GM23338 (cell line): ENCODE results near the gene PARP9. TPM values are rescaled to one million over a fixed set of nuclear protein-coding genes. Genes with fewer than 3 reads are reported as not detected.

Source experiments
- ATAC-seq: fragments of 200-7000 bp; cut with Tn5 transposase; 3 replicates; pipeline ENCODE4 v1.9.1; 2020
- DNase-seq: peaks from one replicate; pipeline ENCODE4 v3.0.0-alpha.2; 2015; ENCODE audit warnings: low spot score
- H2AFZ ChIP-seq: fragments of 200-600 bp; sonication (generic); 2 replicates; pipeline ENCODE4 v1.8.0; 2016; ENCODE audit warnings: antibody characterized with exemption, mild to moderate bottlenecking, moderate library complexity
- H3F3A ChIP-seq: fragments of 200-600 bp; sonication (generic); replicated peaks from 2 replicates; pipeline ENCODE4 v1.8.0; 2017; ENCODE audit warnings: antibody characterized with exemption, mixed run types, low read depth
- H3K27ac ChIP-seq: fragments of 200-600 bp; sonication (generic); 2 replicates; pipeline ENCODE4 v1.6.1; 2016; ENCODE audit warnings: low read depth
- H3K27me3 ChIP-seq: fragments of 200-600 bp; sonication (generic); 2 replicates; pipeline ENCODE4 v1.8.0; 2016; ENCODE audit warnings: mild to moderate bottlenecking, mixed run types, moderate library complexity; ENCODE audit not compliant: insufficient read depth
- H3K36me3 ChIP-seq: fragments of 200-600 bp; sonication (generic); 2 replicates; pipeline ENCODE4 v1.8.0; 2016; ENCODE audit warnings: mild to moderate bottlenecking; ENCODE audit not compliant: insufficient read depth
- H3K4me1 ChIP-seq: fragments of 200-600 bp; sonication (generic); 2 replicates; pipeline ENCODE4 v1.8.0; 2016; ENCODE audit warnings: mild to moderate bottlenecking, moderate library complexity; ENCODE audit not compliant: insufficient read depth
- H3K4me2 ChIP-seq: fragments of 200-600 bp; sonication (generic); 2 replicates; pipeline ENCODE4 v1.7.1; 2017; ENCODE audit warnings: mixed run types
- H3K4me3 ChIP-seq: fragments of 200-600 bp; sonication (generic); 2 replicates; pipeline ENCODE4 v1.6.1; 2016; ENCODE audit warnings: mixed run types
- H3K79me2 ChIP-seq: fragments of 200-600 bp; sonication (generic); replicated peaks from 2 replicates; pipeline ENCODE4 v1.8.0; 2017; ENCODE audit warnings: mild to moderate bottlenecking; ENCODE audit not compliant: insufficient read depth
- H3K9me2 ChIP-seq: fragments of 200-600 bp; sonication (generic); 2 replicates; pipeline ENCODE4 v1.8.0; 2017; ENCODE audit not compliant: insufficient read depth
- H4K20me1 ChIP-seq: fragments of 200-600 bp; sonication (generic); replicated peaks from 2 replicates; pipeline ENCODE4 v1.8.0; 2017; ENCODE audit warnings: mild to moderate bottlenecking; ENCODE audit not compliant: insufficient read depth
- H3K27ac Mint-ChIP-seq: 2 replicates; pipeline ENCODE4 v1.8.0; 2020; ENCODE audit warnings: inconsistent platforms, mild to moderate bottlenecking, moderate library complexity, mixed read lengths
- H3K27me3 Mint-ChIP-seq: 3 replicates; pipeline ENCODE4 v1.8.0; 2022; ENCODE audit warnings: low read depth, mild to moderate bottlenecking, moderate library complexity, mixed read lengths, inconsistent platforms; ENCODE audit not compliant: insufficient read depth, poor library complexity
- H3K36me3 Mint-ChIP-seq: 3 replicates; pipeline ENCODE4 v1.8.0; 2021; ENCODE audit warnings: low read depth, mild to moderate bottlenecking, inconsistent platforms, moderate library complexity, mixed read lengths
- H3K4me1 Mint-ChIP-seq: 3 replicates; pipeline ENCODE4 v1.8.0; 2020; ENCODE audit warnings: mild to moderate bottlenecking, inconsistent platforms, mixed read lengths
- H3K4me3 Mint-ChIP-seq: 3 replicates; pipeline ENCODE4 v1.8.0; 2021; ENCODE audit warnings: moderate library complexity, mild to moderate bottlenecking, inconsistent platforms, mixed read lengths
- H3K9me3 Mint-ChIP-seq: 3 replicates; pipeline ENCODE4 v1.8.0; 2020; ENCODE audit warnings: moderate library complexity, mild to moderate bottlenecking, inconsistent platforms, mixed read lengths
- CREB1 ChIP-seq: fragments of 250-450 bp; sonication (Bioruptor Pico); IDR thresholded peaks from 2 replicates; pipeline ENCODE4 v1.5.0; 2020; ENCODE audit warnings: low read depth, mild to moderate bottlenecking, moderate library complexity
- CTCF ChIP-seq, 2 experiments: fragments of 200-600 bp in 1 of 2; sonication (generic) in 1 of 2; conservative IDR thresholded peaks; 2 replicates each; pipeline versions ENCODE4 v1.5.1 to v1.6.1; 2016 to 2017; ENCODE audit warnings: antibody characterized with exemption in 2 of 2, low read depth in 2 of 2, mild to moderate bottlenecking in 2 of 2, moderate library complexity in 1 of 2
- EZH2 ChIP-seq: fragments of 200-600 bp; sonication (generic); IDR thresholded peaks from one replicate; pipeline ENCODE4 v1.8.0; 2017; ENCODE audit warnings: antibody characterized with exemption, mild to moderate bottlenecking, low read depth; ENCODE audit not compliant: unreplicated experiment
- EZH2phosphoT487 ChIP-seq: fragments of 200-600 bp; sonication (generic); IDR thresholded peaks from one replicate; pipeline ENCODE4 v1.8.1; 2018; ENCODE audit warnings: antibody characterized with exemption; ENCODE audit not compliant: unreplicated experiment
- JUNB ChIP-seq: IDR thresholded peaks from one replicate; pipeline ENCODE4 v1.6.1; 2016; ENCODE audit warnings: antibody characterized with exemption; ENCODE audit not compliant: unreplicated experiment
- NANOG ChIP-seq: IDR thresholded peaks from 2 replicates; pipeline ENCODE4 v1.6.1; 2016; ENCODE audit warnings: antibody characterized with exemption, borderline replicate concordance
- POLR2AphosphoS5 ChIP-seq: IDR thresholded peaks from 2 replicates; pipeline ENCODE4 v1.6.1; 2016; ENCODE audit warnings: antibody characterized with exemption, low read depth
- REST ChIP-seq: IDR thresholded peaks from one replicate; pipeline ENCODE4 v1.6.1; 2018; ENCODE audit warnings: antibody characterized with exemption; ENCODE audit not compliant: unreplicated experiment
- STAT1 ChIP-seq: IDR thresholded peaks from one replicate; pipeline ENCODE4 v1.6.1; 2016; ENCODE audit warnings: antibody characterized with exemption; ENCODE audit not compliant: unreplicated experiment
- ZNF114 ChIP-seq: fragments of 250-450 bp; sonication (Bioruptor Pico); IDR thresholded peaks from 2 replicates; pipeline ENCODE4 v1.5.0; 2020; ENCODE audit warnings: mild to moderate bottlenecking, moderate library complexity
- ZNF331 ChIP-seq: fragments of 250-450 bp; sonication (Bioruptor Pico); IDR thresholded peaks from 2 replicates; pipeline ENCODE4 v1.5.0; 2020; ENCODE audit warnings: low read depth, mild to moderate bottlenecking, moderate library complexity
- polyA plus RNA-seq: library from polyadenylated mRNA; unstranded; fragments of >200 nt; fragmentation: Nextera tagmentation; extraction: Ambion mirVana; gene quantifications from 2 replicates; pipeline ENCODE4 v1.2.1, GENCODE V29; 2016
- total RNA-seq: library from RNA; depleted of rRNA; stranded (reverse); fragments of >200 nt; shearing (Covaris generic); gene quantifications from 2 replicates; pipeline ENCODE4 v1.2.3, GENCODE V29; 2014
- TF ChIP-seq, protein P1 (sequence below): IDR thresholded peaks from 2 replicates; pipeline ENCODE4 v1.6.1; 2016; ENCODE audit warnings: antibody characterized with exemption
- TF ChIP-seq, protein P2 (sequence below): fragments of 250-450 bp; sonication (Bioruptor Pico); IDR thresholded peaks from 2 replicates; pipeline ENCODE4 v1.5.0; 2020; ENCODE audit warnings: mild to moderate bottlenecking, moderate library complexity

Gene PARP9
- total and polyA plus RNA-seq, 2 experiments from 2014 or later: 1.8 to 2.2 TPM

- no peaks in the 10 kb centered on the region for H3F3A ChIP-seq
- ATAC-seq (no peak), DNase-seq (no peak)
- H3K27ac Mint-ChIP-seq: no peak overlapping the region
- no peaks in the 10 kb centered on the region for H3K36me3 ChIP-seq
- H3K27me3 ChIP-seq: peaks cover 13% of the 10 kb centered on the region
- no peak overlapping the region for H3K4me2 ChIP-seq
- peaks cover 31% of the 10 kb centered on the region for H3K9me3 Mint-ChIP-seq
- peaks cover 6% of the 10 kb centered on the region; the same call in 2 of the 3 replicates for H3K4me1 Mint-ChIP-seq
- H2AFZ ChIP-seq: no peak overlapping the region
- H3K79me2 ChIP-seq: no peaks in the 10 kb centered on the region
- no peak for TF ChIP-seq EZH2phosphoT487
- TF ChIP-seq ZNF114 (CRISPR knock-in tag): no peak
- no peak for TF ChIP-seq JUNB
- no peak for TF ChIP-seq NANOG
- TF ChIP-seq REST: no peak
- no peak for TF ChIP-seq EZH2
- TF ChIP-seq ZNF331 (CRISPR knock-in tag): no peak
- no peak for TF ChIP-seq STAT1
- TF ChIP-seq, protein P1, sequence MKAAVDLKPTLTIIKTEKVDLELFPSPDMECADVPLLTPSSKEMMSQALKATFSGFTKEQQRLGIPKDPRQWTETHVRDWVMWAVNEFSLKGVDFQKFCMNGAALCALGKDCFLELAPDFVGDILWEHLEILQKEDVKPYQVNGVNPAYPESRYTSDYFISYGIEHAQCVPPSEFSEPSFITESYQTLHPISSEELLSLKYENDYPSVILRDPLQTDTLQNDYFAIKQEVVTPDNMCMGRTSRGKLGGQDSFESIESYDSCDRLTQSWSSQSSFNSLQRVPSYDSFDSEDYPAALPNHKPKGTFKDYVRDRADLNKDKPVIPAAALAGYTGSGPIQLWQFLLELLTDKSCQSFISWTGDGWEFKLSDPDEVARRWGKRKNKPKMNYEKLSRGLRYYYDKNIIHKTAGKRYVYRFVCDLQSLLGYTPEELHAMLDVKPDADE: no peak
- TF ChIP-seq POLR2AphosphoS5: no peak
- no peak for TF ChIP-seq CTCF (conservative IDR thresholded peaks at IDR 0.05; ENCODE audit: low read depth in 2 of 2)
- TF ChIP-seq, protein P2, sequence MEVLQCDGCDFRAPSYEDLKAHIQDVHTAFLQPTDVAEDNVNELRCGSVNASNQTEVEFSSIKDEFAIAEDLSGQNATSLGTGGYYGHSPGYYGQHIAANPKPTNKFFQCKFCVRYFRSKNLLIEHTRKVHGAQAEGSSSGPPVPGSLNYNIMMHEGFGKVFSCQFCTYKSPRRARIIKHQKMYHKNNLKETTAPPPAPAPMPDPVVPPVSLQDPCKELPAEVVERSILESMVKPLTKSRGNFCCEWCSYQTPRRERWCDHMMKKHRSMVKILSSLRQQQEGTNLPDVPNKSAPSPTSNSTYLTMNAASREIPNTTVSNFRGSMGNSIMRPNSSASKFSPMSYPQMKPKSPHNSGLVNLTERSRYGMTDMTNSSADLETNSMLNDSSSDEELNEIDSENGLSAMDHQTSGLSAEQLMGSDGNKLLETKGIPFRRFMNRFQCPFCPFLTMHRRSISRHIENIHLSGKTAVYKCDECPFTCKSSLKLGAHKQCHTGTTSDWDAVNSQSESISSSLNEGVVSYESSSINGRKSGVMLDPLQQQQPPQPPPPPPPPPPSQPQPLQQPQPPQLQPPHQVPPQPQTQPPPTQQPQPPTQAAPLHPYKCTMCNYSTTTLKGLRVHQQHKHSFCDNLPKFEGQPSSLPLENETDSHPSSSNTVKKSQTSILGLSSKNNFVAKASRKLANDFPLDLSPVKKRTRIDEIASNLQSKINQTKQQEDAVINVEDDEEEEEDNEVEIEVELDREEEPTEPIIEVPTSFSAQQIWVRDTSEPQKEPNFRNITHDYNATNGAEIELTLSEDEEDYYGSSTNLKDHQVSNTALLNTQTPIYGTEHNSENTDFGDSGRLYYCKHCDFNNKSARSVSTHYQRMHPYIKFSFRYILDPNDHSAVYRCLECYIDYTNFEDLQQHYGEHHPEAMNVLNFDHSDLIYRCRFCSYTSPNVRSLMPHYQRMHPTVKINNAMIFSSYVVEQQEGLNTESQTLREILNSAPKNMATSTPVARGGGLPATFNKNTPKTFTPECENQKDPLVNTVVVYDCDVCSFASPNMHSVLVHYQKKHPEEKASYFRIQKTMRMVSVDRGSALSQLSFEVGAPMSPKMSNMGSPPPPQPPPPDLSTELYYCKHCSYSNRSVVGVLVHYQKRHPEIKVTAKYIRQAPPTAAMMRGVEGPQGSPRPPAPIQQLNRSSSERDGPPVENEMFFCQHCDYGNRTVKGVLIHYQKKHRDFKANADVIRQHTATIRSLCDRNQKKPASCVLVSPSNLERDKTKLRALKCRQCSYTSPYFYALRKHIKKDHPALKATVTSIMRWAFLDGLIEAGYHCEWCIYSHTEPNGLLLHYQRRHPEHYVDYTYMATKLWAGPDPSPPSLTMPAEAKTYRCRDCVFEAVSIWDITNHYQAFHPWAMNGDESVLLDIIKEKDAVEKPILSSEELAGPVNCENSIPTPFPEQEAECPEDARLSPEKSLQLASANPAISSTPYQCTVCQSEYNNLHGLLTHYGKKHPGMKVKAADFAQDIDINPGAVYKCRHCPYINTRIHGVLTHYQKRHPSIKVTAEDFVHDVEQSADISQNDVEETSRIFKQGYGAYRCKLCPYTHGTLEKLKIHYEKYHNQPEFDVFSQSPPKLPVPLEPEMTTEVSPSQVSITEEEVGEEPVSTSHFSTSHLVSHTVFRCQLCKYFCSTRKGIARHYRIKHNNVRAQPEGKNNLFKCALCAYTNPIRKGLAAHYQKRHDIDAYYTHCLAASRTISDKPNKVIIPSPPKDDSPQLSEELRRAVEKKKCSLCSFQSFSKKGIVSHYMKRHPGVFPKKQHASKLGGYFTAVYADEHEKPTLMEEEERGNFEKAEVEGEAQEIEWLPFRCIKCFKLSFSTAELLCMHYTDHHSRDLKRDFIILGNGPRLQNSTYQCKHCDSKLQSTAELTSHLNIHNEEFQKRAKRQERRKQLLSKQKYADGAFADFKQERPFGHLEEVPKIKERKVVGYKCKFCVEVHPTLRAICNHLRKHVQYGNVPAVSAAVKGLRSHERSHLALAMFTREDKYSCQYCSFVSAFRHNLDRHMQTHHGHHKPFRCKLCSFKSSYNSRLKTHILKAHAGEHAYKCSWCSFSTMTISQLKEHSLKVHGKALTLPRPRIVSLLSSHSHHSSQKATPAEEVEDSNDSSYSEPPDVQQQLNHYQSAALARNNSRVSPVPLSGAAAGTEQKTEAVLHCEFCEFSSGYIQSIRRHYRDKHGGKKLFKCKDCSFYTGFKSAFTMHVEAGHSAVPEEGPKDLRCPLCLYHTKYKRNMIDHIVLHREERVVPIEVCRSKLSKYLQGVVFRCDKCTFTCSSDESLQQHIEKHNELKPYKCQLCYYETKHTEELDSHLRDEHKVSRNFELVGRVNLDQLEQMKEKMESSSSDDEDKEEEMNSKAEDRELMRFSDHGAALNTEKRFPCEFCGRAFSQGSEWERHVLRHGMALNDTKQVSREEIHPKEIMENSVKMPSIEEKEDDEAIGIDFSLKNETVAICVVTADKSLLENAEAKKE (CRISPR knock-in tag): no peak
- no peak for TF ChIP-seq CREB1
- H3K27me3 Mint-ChIP-seq: peaks cover 2% of the 10 kb centered on the region
- H3K4me3 ChIP-seq: no peak overlapping the region
- H3K9me2 ChIP-seq: peaks cover 2% of the 10 kb centered on the region; the same call in 1 of the 2 replicates
- no peak overlapping the region for H3K4me3 Mint-ChIP-seq
- peaks cover 3% of the 10 kb centered on the region; the same call in 1 of the 2 replicates for H3K4me1 ChIP-seq
- H3K36me3 Mint-ChIP-seq: peaks cover 20% of the 10 kb centered on the region
- H3K27ac ChIP-seq: no peak overlapping the region
- H4K20me1 ChIP-seq: no peaks in the 10 kb centered on the region
These were observed 18.3 kb upstream of the PARP9 start for GRCh38 chr3:122582390-122582789.
